GM19043 (cell line): ENCODE measurements around the gene FNBP1.

Experiments used
- ATAC-seq: cut with Tn5 transposase; IDR thresholded peaks from one replicate; pipeline ENCODE4 v1.9.1; 2021; ENCODE audit warnings: low read depth; ENCODE audit not compliant: unreplicated experiment

The FNBP1 gene

DNA sequence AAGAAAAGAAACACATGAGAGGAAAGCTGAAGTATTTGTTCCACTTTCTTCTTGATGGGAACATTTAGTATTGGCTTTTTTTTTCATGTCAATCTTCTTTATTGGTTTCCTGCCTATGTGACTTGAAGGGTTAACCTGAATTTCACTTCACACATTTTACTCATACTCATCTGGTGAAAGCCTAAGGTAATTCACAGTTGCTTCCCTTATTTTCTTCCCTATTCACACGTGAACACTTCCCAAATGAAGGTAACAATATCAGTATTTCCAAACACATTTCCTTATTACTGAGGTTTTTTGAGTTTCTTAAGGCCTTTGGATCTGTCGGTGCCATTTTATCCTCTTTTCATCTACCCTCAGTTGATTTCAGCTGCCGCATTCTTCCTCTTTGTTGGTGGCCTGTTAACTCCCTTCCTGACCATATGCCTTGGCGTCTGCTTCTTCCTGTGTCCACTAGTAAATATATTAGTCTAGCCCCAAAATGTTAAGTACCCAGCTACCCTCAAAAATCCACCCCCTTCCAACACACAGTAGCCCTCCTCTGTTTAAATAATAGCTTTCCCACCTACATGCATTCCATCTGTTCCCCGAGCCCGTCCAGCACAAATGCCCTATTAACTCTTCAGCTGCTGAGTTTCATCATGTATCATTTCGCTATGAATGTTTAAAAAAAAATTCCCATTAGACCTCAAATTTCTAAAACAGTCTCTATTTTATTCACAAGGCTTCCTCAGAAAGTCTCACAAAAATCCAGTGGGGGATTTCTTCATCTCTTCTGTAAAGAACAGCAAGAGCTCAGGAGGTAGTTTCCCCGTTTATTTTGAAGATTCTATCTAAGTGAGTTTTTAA, 110.5 kb downstream of the FNBP1 start:
- no peak for ATAC-seq

DNA sequence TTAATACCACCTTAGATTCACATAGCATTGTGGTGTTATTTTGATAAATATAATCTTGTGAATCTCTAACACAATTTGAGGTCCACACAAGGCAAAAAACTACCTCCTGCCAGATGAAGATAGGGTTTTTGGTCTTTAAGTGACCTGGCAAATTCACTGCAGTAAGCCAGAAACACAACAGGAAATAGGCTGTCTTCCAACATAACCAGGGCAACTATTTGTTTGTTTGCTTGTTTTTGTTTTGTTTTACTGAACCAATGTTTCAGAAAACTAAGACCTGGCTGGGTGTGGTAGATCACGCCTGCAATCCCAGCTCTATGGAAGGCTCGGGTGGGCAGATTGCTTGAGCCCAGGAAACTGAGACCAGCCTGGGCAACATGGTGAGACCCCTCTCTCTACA, 112.2 kb downstream of the FNBP1 start:
- ATAC-seq: no peak

DNA sequence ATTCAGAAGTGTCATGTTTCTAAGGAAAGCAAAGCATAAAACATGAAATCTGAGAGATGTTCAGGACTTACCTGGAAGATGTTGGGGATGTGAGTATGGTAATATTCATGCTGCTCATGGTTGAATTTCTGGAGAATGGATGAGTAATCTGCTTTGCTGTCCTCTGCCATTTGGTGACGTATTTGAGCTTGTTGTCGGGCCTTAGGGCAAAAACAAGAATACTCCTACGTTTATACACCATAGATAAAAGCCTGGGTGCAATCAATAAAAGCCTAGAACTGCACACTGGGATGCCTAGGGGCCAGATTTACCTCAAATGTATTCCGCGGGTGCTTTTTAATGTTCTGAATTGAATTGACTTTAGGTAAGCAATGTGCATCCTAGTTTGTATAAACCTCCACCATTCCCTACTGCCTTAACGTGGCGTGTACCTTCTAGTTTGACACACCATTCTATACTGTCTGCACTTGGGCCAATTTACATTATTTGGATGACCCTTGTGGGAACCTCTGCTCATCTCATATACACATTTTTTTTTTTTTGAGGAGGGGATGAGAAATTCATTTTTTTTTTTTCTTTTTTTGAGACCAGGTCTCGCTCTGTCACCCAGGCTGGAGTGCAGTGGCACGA, 113.4 kb downstream of the FNBP1 start:
- no peak for ATAC-seq

DNA sequence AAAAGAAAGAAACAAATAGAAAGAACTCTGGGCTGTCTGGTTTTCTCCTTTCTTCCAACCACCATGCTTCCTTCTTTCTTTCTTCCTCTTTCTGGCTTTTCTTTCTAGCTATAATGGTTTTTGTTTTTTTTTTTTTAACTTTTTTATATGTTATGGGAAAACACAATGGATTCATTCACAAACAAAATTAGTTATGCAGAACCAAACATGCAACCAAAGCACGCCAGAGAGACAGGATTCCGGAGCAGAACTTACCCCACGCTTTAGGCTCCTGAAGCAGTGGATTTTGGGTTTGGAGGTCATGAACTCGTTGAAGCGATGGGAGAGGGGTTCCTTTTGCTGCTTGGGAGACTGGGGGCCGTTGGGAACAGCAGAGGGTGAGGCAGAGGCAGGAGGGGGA, 119.4 kb downstream of the FNBP1 start:
- ATAC-seq: no peak

DNA sequence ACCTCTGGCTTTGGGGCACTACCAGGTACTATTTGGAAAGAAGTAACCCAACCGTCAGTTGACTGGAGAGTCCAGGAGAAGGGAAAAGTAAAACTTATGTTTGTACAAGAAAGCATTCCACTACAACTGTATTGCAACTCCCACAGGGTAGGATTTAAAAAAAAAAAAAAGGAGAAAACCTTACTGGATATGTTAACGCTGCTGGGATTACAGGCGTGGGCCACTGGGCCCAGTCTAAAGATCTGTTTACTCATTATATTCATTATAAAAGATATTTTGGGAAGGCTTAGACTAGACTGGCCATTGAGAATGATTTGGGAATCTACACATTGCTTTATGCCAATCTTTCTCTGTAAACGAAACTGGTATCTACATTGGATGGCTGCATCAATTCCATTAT, 121.1 kb downstream of the FNBP1 start:
- no peak for ATAC-seq

DNA sequence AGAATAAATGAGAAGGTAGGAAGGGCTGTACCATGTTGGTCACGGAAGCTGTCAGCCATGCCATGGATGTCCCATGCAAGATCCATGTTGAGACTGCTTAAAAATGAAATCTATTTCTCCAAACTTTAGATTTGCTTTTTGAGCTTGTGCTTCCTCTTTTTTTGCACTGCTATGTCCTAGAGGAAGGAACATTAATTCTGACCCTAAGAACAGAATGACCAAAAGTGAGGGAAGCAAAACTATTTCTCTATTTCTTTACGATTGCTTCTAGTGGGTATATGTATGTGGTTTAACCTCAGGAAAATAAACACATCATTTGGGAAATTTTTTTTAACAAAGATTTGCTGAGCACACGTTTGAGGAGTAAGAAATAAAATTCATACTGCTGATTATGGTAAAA, 123.1 kb downstream of the FNBP1 start:
- ATAC-seq: no peak

DNA sequence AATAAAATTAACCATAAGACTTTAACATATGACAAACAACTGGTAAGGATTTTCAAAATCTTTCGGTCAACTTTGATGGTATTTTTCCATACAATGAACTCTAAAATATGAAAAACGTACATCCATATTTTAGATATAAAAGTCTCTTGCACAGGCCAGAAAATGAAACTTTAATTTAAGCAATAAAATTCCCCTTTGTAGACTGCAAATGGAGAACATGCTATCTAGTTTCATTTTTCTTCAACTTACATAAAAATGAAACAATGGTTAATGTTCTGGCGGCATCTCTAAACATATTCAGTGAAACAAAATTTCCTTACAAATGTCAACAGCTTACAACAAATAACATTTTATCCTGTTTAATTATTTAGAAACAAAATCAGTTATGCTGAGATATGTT, 123.7 kb downstream of the FNBP1 start:
- ATAC-seq: no peak

DNA sequence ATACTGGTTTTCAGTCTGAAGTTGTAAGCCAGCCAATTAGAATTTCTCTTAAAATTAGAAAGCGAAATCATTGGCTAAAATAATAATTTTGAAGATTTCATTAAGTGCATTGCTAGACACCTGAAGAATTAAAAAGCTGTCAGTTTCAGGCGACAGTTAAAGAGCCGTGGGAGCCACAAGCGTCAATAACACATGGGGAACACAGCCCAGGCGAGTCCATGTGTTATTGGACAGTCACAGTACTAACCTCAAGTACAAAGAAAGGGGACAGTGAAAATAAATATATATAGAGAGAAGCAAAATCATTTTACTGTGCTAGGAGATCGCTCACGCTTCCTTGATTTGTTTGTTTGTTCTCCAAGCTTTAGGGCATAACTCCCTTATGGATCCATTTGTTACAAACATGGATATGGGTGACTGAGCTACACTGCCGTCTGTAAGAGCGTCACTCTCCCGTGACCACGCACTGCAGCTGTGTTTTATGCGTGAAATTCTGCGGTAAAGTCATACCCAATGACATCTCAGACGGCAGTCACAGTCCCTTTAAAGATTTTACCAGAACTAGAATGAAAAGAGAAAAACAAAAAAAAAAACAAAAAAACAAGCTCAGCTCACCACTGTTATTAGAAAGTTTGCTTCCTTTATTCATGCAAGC, 124.6 kb downstream of the FNBP1 start:
- ATAC-seq: no peak

DNA sequence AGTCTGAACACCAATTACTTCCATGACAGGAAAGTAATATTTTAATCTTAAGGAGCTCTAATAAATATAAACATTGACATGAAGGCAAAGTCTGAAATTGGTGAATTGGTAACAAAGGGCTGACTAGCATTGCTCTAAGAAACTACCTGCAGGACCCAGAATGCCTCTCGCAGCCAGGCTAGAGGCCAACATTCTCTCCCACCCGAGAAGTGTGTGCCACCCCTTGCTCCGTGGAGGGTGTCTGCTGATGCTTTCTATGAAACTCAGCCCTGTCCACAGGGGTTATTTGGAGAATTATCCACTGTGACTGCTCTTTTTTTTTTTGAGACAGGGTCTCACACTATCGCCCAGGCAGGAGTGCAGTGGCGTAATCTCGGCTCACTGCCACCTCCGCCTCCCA, 126.3 kb downstream of the FNBP1 start:
- no peak for ATAC-seq

DNA sequence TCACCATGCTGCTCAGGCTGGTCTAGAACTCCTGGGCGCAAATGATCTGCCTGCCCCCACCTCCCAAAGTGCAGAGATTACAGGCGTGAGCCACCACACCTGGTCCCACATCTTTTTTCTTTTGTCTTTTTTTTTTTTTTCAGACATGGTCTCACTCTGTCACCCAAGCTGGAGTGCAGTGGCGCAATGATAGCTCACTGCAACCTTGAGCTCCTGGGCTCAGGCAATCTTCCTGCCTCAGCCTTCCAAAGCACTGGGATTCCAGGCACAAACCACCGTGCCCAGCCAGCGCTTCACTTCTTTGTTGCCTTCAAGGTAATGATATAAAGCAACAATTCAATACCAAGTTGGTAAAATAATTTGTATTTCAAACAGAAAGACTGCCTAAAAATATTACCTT, 128.9 kb downstream of the FNBP1 start:
- ATAC-seq: no peak

DNA sequence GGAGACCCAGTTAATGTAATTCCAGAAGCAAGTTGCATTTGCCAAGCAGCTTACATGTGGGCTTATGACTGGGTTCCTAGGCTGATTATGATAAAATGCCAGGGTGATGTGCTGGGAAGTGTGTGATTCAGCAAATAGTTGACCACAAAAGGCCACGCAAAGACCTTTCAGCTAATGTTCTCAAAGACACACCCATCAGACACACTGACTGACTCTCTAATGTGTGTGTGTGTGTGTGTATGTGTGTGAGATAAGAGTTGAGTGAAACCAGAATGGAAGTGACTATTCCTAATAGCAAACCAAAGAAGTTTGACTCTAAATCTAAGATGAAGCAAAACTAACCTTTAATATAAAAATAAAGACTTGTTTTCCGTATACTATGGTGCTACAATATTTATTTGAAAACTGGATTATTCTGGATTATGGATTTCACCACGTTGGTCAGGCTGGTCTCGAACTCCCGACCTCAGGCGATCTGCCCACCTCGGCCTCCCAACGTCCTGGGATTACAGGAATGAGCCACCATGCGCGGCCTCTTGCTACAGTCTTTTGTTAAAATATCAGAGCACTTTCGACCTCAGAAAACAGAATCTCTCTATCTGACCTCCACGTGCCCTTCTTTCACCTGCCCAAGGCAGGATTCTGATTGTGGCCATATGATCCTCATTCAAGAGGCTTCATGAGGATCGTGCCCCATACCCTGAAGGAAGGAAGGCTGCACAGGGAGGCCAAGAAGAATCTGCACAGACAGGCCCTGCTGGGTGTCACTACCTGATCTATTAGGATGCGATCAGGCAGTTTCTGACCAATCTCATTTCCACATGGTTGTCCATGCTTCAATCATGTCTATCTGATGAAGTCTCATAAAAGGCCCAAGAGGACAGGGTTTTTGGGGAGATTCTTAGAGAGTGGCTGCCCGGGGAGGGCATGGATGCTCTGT, 132.1 kb downstream of the FNBP1 start:
- no peak for ATAC-seq

DNA sequence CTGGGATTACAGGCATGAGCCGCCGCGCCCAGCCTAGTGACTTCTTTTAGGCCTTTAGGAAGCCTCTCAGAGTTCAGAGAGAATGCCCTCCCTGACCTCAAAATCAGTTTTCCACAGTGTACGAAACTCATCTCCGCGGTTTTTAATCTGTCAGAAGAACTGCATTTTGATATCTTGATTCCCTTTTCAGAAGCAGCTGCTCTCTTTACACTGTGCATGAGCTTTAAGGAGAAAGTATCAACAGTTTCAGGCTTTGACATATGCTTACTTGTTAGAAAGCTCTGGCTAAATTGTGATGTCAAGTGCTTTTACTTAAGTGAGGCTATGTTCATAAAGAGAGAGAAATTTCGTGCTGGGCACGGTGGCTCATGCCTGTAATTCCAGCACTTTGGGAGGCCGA, 133.1 kb downstream of the FNBP1 start:
- no peak for ATAC-seq

DNA sequence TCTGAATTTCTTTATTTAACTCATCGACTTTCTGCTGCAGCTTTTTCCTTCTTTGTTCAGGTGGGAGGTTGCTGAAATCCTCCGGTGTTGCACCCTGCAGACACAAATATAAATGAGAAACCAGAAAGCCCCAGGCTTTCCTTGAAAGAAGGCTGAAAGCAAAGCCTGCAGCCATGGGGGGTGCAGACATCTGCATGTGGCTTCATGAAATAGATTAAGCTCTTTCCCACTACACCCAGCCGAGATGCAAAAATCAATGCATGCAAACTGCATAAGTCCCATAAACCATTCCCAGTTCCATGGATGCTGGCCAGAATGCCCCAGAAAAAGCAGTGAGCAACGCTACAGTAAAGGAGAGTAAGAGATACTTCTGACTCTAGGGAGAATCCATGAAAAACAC, 134.1 kb downstream of the FNBP1 start:
- ATAC-seq: no peak

DNA sequence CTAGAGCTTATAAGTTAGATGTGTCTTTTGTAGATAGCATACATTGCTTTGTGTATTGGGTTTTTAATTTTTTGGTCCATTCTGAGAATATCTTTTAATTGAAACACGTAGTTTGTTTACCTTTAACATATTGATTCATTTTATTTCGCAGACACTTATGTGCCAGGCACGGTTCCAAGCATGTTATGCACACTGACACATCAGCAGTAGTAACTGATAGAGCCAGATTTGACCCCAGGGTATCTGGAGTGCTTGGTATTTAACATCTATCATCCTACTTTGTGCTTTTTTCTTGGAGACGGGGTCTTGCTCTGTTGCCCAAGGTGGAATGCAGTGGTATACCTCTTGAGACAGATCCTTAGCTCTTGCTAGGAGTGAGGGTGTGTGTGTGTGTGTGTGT, 135.8 kb downstream of the FNBP1 start:
- no peak for ATAC-seq

DNA sequence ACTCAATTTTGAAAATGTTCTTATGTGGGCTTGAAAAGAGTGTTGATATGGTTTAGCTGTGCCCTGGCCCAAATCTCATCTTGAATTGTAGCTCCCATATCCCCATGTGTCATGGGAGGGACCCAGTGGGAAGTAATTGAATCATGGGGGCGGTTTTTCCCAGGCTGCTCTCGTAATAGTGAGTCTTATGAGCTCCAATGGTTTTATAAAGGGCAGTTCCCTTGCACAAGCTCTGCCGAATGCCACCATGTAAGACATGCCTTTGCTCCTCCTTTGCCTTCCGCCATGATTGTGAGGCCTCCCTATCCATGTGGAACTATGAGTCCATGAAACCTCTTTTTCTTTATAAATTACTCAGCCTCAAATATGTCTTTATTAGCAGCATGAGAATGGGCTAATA, 136.7 kb downstream of the FNBP1 start:
- no peak for ATAC-seq

DNA sequence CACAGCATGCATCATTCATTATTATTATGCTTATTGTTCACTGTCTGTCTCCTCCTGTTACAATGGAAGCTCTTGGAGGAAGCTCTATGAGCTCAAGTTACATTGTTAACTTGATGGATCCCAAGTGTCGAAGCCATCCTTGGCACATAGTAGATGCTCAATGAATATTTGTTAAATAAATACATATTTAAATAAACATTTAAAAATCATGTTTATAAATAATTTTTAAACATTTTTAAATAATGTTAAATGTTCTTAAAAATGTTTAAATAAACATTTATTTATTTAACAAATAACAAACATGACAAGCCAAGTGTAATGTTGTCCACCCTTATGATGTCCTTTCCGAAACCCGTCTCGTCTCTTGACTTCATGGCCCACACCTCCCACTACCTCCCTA, 138.3 kb downstream of the FNBP1 start:
- ATAC-seq: no peak

DNA sequence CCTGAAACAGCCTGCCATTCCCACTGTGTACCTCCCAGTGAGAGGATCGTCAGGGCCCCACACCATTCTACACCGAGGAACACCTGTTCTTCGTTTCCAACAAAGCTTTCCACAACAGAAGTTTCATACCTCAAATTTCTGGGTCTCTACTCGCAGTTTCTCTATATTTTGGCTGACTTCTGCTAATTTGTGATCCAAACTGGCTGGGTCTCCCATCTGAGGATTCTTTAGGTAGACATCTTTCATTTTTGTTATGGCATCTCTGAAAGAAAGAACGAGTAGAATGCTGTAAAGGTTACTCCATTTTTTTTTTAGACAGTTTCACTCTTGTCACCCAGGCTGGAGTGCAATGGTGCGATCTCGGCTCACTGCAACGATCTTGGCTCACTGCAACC, 140.3 kb downstream of the FNBP1 start:
- ATAC-seq: no peak

DNA sequence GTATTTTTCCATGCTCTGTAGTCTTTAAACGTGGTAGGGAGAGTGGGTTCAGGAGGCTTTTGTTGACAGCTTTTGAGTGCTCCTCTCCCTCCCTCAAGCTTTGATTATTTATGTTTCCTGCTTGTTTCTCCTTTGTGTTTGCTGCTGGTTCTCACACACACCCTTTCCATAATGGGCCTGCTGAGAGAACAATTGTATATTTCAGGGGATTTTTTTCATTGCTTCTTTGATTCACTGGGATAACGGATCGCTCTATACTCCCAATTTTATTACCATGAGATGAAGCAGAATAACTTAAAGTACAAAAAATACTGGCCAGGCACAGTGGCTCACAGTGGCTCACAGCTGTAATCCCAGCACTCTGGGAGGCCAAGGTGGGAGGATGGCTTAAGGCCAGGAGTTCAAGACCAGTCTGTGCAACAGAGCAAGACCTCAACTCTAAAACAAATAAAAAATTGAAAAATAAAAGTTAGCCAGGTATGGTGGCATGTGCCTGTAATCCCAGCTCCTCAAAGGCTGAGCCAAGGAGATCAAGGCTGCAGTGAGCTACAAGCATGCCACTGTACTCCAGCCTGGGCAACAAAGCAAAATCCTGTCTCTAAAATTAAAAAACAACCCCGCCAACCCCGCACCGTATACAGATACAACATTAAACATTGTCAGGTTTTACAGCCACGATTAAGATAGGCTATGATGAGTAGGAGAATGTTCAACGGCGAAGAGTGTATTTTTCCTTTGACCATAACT, 140.8 kb downstream of the FNBP1 start:
- no peak for ATAC-seq

DNA sequence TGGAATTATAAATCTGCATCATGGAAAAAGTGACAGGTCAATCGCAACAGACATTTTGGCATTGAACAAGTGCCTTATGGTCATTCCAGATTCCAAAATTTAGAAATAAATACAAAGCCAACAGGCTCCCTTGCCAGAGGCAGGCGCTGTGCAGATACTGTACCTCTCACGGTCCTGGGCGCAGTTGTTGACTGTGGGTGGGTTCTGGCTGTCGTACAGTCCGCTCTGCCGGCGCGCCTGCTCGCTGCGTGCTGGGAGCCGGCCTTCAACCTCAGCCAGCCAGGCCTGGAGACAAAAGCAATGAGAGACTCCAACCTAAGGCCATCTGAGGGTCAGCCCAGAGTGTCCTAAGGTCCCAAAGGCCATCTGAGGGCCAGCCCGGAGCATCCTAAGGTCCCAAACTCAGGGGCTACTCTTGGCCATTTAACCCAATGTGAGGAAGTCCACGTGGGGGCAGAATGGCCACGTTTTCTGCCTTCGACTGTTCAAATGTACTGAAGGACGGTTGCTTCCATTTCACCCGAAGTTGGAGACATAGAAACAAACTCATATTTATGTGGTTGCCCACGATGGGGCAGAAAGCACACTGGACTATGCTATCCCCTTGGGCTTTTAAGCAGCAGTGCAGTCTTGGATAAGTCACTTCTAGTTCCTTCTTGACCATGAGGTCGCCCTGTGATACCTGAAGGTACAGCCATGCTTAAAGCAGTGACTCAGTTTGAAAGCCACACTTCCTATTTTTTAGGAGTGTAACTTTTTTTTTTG, 142.5 kb downstream of the FNBP1 start:
- peak; percentile 87 for ATAC-seq
